ENCODE data around the gene SAPCD2.
"Not testable (repeated sequence)": the region's sequence is repeated elsewhere in the genome, so short reads cannot be mapped to it uniquely, and the experiment has no call there.

The SAPCD2 gene

DNA sequence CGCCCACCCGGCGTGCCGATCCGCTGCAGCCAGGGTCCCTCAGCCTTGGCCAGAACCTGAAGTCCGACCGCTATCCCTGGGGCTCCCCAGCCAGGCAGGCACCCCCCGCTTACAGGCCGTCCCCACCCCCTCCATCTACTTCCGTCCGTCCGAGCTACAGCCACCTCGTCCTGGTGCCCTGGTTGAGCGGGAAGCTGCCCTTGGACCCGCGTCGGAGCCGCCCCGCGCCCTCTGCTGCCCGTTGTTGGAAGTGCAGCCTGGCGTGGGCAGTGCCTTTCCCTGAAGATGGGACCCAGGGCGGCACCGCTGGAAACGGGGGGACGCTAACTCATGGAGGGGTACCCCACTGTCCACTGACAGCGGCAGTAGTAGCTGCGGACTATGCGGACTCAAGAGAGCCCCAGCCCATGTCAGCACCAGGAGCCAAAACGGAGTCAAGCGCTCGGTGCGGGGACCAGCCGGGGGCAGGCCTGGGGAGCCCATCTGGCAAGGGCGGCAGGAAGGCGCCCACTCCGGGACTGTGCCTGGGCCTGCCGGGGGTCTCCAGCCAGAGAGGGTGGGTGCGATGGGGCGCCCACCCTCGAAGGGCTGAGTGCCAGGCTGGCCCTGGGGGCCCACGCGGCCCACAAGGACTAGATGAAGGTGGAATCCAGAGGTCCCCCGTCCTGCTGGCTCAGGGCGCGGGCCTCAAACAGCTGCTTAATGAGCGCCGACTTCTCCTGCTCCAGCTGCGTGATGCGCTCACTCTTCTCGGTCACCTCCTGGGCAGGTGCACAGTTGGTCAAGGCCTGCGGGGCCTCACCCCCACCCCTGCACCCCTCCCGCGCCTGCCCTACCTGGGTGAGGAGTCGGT, 6.1 kb downstream of the SAPCD2 start:
- DNase-seq, result peak in 1 of 2 experiments; percentile 44

DNA sequence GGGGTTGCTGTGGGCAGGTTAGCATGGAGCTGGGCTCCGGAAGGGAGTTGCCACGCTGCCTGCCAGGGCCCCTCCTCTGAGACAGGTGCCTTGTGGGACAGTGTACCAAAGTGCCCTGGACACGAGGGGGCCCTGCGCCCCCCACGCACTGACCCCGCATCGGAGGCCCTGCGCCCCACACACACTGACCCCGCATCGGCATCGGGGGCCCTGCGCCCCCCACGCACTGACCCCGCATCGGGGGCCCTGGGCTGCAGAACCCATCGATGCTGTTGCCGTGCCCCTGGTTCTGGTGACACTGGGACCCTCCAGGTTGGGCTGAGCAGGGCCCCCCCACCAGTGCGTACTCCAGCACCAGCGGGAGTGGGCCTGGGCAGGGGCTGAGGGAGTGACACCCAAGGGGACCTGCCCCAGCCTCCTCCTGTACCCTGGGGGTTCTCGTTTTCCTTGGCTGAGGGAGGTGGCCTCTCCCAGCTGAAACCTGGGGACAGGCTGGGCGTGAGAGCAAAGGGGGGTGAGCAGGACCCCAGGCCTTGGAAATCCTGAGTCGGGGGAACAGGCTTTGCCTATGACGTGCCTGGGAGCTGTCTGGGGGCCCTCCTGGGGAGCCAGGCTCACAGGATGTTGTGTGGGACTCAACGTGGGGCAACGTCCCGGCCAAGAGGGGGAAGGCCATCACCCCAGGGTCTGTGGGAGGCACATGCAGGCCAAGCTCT, 6.9 kb downstream of the SAPCD2 start:
- no peak for DNase-seq

DNA sequence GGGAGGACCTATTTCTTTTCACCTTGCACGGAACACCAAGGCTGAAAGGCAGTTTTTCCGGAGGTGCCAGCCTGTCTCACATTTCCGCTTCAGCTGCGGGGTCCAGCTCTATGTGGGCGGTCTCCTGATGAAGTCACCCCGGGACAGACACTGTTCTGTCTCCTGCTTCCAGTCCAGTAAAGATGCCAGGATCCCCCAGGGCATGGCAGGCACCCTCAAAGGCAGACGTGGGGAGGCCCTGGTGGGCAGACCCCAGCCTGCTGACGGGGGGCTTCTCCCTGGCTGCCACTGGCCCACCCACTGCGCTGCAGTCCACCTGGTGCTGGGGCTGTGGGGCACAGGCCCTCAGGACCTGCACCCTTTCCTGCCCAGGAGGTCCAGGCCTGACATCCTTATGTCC, 7.6 kb downstream of the SAPCD2 start:
- not testable (repeated sequence) for DNase-seq

DNA sequence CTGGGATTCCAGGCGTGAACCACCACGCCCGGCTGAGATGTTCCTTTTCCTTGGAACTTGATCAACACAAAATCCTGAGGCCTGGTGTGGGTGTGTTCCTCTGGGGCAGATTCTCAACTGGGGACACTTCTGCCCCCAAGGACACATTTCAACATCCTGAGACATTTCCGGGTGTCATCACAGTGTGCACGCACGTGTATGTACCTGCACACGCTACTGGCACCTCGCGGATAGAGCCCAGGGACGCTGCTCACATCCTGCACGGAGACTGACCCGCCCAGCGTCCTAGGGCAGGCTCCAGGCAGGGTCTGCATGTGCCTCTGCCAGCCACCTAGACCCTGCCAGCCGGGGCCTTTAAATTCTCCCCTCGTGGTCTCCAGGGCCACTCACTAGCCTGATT, 8.0 kb downstream of the SAPCD2 start:
- no peak for DNase-seq

DNA sequence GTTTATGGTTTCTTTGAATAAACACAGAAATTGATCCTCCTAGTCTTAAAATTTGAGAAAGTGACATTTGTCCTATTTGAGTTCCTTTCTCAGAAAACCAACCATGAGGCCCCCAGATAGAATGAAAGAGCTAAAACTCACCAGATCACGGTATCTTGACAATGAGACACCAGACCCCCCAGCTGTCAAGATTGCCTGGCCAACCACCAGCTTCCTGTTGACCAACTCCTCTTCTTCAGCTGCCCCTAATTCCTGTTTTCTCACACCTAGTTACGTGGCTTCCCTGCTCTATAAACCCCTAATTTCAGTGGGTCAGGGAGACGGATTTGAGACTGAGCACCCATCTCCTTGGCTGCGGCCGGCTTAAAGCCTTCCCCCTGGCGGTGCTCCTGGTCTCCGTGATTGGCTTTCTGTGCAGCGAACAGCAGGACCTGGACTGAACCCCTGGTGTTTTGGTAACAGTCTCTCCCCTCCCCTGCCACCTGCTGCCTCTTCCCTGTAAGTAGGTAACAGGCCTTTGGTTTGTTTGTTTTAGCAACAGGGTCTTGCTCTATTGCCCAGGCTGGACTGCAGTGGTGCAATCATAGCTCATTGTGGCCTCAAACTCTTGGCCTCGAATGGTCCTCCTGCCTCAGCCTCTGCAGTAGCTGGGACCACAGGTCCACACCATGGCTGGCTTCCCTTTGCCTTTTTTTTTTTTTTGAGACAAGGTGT, 11.7 kb downstream of the SAPCD2 start:
- peak; percentile 38 to 67 for DNase-seq

DNA sequence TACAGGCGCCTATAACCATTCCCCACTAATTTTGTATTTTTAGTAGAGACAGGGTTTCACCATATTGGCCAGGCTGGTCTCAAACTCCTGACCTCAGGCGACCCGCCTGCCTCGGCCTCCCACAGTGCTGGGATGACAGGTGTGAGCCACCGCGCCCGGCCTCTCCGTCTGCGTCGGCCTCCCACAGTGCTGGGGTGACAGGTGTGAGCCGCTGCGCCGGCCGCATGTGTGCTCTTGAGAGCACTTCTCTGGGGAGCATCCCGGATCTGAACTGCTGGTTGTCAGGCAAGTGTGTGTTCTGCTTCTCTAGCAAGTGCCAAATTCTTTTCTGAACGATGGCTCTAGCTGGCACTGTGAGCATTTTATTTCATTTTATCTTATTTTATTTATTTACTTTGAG, 12.8 kb downstream of the SAPCD2 start:
- DNase-seq, result peak; percentile 49 to 75

DNA sequence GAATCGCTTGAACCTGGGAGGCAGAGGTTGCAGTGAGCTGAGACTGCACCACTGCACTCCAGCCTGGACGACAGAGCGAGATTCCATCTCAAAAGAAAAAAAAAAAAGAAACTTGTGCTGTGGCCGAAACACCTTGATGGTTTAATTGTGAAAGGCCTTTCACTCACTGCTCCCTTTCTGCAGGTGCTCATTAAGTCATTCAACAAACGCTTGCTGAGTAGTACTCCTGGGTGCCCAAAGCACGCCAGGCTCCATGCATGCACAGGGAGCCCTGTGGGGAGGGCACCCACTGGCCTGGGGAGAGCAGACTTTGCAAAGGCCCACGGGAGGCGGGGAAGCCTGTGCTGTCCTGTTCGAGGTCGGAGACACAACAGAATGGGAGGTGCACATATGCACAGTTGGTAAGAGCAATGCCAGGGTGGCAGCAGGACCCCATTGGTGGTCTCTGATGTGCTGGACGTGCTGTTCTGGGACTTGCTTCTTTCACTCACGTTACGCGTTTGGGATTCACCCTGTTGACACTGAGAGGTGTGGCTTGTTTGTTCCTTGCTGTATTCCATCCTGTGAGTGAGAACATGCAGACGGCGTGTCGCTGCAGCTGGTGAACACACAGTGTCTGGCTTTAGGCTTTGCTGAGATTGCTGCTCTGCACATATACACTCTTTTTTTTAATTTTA, 13.5 kb downstream of the SAPCD2 start:
- peak in 1 of 2 experiments; percentile 37 for DNase-seq

DNA sequence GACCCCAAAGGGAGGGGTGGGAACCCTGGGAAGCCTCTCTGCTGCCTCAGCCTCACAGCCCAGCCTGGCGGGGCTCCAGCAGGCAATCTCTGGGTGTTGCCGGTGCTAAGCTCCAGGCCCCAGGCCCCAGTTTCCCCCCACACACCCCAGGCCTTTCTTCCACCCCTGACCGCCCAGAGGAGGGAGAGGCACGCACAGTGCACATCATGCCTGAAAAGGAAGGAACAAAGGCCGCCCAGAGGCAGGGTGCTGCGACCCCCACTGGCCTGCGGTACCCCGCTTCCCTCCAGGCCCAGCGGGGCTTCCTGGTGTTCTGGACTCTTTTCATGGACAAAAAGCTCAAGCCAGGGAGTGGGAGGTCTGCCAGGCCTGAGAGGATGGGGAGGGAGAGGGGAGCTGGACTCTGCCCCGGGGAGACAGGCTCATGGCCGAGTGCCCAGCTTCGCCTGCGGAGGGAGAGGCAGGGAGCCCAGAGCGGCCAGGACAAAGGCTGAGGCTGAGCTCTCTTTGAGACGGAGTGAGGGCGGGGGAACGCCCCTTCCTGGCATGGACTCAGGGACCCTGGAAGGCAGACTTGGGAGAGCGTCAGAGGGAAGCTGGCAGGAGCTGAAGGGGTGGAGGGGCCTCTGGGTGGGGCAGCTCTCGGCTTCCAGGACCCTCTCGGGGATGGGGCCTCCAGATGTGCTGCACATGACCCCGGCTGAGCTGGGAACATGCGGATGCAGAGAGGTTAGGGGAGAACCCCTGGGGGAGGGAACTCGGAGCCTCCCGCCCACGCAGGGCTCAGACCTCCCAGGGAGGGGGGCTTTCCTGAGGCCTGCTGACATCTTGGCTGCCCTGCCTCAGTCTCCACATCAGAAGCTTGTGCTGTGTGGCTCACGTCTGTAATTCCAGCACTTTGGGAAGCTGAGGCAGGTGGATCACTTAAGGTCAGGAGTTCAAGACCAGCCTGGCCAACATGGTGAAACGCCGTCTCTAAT, 14.7 kb downstream of the SAPCD2 start:
- DNase-seq, result peak; percentile 75 to 86

DNA sequence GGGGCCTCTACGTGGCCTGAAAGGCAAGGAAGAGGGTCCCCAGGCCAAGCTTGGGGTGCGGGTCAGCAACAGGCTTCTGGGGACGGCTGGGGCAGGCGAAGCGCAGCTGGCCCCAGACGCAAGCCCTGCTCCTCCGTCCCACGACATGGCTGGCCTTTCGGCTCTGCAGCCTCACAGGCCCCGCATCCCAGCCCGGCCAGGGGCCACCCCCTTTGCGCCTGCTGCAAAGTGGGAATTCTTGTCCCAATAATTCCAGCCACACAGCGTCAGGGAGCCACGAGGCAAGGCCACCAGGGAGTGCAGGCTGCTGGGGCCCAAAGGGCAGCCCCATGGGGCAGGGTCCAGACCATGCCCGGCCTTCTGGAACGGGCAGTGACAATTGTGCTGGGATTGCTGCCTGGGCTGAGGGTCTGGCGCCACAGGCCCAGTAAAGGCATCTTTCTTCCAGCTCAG, 15.4 kb downstream of the SAPCD2 start:
- no peak for DNase-seq

DNA sequence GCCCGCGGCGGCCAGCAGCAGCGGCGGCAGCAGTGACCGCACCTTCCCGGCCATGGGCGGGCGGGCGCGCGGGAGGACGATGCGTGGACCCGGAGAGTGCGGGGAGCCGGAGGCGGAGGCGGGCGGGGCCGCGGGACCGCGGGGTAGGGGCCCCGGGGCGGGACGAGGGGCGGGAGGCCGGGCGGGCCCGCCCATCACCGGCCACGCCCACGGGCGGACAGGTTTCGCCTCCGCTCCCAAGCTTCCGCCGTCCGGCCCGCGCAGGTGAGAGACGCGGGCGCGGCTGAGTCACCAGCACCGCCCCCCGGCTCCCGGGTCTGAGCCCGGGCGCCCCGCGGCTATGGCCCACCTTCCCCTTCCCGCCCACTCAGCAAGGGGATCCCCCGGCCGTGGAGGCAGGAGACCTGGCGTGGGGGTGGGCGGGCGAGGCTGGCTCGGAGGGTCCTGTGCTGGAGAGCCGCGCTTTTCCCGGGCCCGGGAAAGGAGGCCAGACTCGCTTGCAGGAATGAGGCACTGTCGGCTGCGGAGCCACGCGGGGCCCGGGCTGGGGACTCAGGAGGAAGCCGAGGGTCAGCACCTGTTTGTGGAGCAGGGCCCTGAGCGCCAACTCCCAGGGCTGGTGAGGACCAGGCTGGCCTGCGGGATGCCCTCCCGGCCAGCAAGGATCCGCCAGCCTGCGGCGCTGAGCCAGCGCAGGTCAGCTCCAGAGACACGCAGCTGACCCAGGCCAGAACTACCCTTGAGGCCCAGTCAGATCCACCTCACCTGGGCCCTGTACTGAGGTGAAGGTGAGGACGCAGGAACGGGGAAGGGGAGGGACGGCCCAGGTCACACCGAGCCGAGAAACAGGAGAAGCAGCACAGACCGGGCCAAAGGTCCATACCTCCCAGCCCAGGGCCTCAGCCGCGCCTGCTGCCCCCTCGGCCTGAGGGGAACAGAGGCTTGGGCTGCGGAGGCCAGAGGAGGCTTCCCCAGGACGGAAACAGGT, 16.1 kb downstream of the SAPCD2 start, which contains the start of gene ENTPD2:
Gene ENTPD2, minus strand, starts transcription at position 118 of the 988 bp plus-strand sequence. Its CDS starts 64 bp downstream, at position 54.
- peak; percentile 65 to 69 for DNase-seq

DNA sequence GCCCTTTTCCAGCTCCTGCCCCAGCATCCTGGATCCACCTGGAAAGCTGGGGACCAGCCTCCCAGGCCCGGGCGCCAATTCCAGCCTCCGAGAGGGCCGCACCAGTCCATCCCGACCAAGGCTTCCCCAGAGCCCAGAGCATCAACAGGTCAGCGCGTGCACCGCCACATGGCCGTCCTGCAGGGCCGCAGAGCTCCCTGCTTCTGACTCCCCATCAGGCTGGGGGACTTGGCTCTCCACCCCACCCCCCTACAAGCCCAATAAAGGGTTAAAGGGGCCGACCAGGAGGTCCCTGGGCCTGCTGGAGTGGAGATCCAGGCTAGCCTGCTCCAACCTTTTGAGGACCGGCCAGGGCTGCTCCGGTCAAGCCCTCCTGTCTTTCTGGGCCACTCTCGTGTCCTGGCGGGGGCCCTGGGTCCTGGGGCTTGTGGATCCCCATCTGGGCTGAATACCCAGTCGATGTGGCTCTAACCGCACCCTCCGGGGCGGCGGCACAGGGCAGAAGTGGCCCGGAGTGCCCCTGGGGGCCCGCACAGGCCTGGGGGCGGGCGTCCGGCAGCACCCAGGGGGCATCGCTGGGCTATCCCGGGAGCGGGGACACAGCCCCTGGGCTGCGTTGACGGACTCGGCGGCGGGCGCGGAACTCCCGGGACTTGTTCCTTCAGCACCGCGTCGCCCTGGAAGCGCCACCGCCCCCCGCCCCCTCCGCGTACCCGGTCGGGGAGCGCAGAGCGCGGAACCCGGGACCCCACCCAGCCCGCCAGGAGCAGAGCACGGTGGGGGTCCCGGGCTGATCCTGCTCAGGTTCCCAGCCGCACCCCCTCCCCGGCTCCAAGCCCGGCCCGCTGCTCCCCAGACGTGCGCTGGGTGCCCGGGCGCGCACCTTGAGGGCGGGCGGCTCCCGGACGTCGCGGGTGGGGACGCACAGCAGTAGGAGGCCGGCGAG, 17.1 kb downstream of the SAPCD2 start:
- no peak for DNase-seq

DNA sequence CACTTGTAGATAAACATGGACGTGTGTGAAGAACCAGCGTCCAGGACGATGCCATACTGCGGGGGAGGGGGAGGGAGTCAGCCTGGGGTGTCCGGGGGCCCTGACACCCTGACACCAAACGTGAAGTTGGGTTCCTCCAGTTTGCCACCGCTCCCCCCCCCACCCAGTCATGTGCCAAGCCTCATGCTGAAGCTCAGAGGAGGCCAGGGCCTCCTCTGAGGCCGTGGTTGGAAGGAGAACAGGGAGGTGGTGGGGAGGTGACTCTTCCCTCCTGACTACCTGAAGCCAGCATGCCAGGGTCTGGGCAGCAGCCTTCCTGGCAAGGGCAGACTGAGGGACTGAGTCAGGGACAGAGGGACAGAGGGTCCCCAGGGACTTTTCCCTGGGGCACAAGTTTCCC, 18.1 kb downstream of the SAPCD2 start:
- DNase-seq, result no peak

DNA sequence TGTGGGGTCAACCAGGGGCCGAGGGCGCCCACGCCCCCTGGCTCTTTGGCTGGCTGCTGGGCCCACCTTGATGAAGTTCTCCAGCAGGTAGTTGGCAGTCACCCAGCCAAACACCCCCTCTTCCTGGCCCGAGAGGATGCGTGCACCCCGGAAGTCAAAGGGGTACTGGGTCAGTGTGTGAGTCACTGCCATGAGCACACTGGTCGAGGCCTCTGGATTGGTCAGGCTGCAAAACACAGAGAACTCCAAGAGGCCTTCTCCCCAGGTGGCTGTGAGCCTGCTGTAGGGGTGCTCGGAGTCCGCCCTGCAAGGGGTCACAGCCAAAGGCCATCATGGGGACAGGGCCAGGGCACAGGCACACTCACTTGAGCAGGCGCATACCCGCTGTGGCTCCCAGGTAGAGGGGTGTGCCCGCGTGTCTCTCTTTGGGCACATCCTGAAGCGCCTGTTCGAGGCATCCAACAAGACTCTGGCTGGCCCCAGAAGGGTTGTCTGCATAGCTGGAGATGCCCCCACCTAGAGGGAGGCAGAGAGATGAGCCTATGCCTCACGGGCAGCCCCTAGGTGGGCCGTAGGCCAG, 19.1 kb downstream of the SAPCD2 start:
- no peak for DNase-seq

DNA sequence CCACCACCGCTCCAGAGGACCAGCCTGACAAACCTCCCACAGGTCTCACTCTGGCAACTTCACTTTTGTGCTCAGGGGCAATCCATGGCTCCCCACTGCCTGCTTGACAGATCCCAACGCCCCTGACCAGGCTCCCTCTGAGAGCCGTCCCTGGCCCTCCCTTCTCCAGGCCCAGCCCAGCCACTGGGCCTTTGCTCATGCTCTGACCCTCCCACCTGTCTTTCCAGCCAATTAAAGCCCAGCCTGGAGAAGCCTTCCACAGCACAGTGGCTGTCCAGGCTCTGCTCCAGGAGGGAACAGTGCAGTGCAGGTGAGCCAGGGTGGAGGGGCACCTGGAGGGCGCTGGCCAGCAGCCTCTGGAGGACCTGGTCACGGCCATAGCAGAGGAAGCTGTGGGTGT, 19.8 kb downstream of the SAPCD2 start:
- no peak for DNase-seq

DNA sequence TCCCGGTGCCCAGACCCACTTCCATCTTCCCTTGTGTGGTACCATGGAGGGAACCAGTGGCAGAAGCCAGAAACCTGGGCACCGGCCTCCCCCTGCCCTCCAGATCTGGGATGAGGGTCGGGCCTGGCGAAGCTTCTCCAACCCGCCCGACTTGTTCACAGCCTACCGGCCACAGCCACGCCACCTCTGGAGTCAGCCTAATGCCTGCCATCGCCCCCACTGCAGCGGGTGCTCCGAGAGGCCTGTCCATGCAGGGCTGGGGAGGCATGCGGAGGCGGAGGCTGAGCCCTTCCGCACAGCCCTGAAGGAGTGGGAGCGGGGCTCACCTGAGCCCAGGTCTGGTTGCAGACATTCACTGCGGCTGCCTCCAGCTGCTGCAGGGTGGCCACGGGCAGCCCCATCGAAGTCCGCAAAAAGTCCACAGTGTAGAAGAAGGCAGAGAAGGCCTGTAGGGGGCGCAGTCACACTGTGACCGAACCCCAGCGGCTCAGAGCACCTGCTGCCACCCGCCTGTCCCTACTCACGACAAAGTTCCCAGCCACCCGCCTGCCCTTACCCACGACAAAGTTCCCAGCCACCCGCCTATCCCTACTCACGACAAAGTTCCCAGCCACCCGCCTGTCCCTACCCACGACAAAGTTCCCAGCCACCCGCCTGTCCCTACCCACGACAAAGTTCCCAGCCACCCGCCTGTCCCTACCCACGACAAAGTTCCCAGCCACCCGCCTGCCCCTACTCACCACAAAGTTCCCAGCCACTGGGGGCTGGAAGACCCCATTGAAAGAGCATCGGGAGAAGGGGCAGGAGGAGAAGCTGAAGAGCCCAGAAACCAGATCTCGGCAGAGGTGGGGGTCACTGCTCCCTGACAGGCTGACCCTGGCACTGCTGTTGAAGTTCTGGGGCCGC, 20.6 kb downstream of the SAPCD2 start:
- peak; percentile 38 to 56 for DNase-seq

DNA sequence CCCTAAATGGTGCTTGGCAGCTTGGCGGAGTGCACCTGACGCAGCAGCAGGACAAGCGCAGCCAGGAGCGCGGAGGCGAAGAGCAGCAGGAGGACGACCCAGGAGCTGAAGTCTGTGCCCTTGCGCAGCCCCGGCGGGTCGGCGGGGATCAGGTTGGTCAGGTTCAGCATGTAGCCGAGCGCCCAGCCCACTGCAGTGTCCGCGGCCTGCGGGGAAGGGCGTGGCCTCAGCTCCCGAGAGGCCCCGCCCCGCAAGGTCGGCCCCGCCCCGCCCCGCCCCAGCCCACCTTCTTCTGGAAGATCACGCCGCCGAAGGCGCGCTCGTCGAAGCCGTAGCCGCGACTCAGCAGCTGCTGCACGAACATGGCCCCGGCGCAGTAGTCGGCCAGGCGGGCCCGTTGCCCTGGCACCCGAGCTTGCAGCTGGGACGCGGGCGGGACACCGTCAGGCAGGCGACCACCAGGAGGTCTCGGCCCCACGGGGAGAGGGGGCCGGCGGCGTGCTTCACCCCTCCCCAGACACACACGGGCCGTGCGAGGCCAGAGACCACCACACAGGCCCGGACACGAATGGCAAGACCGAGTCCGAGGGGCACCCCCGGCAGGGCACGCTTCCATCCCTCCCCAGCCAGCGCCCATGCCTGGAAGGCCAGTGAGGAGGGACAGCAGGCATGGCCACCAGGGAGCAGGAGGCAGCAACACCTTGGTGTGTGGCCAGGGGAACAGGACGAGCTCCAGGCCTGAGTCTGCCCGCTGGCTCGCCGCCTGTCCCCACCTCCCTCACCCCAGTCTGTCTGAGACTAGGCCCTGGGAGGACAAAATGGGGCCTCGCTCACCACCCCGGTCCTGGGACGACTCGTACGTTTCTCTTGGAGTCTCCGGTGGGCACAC, 21.5 kb downstream of the SAPCD2 start:
- DNase-seq, result no peak
